Ishikawa (cell line): Measurements from ENCODE around the gene GPX3.

Experiments used
- RAD21 ChIP-seq: IDR thresholded peaks from 2 replicates; pipeline ENCODE4 v1.6.1; 2012; ENCODE audit warnings: low read depth
- TEAD4 ChIP-seq: IDR thresholded peaks from 2 replicates; pipeline ENCODE4 v1.6.1; 2012

DNA sequence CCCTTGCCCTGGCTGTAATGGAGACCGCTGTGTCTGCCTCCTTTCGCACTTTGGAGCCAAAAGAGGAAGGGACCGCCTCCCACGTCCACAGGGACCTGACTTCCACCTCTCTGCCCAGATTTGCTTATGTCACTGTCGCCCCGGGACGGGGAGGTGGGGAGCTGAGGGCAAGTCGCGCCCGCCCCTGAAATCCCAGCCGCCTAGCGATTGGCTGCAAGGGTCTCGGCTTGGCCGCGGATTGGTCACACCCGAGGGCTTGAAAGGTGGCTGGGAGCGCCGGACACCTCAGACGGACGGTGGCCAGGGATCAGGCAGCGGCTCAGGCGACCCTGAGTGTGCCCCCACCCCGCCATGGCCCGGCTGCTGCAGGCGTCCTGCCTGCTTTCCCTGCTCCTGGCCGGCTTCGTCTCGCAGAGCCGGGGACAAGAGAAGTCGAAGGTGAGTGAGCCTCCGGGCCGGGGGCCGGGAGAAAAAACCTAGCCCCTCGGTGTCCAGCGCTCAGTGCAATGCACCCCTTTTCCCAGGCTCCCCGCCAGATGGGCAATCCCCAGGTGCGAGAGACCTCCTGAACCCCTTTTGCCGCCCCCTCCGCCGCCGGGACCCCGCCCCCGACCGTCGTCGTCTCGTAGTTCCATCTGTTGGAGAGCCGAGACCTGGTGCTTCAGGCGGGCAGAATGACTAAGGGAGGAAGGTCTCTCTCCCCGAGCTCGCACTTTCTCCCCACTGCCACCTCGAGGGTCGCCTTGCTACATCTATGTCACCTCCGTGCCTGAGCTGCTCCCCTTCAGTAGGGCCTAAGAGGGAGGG, at the start of gene GPX3:
- TF ChIP-seq TEAD4: no peak
- TF ChIP-seq RAD21: no peak
